SK-N-SH treated with all-trans-retinoic acid at 6 μM for 48 hours (cell line): ENCODE data around the gene MYO5B.

Experiments used
- ATAC-seq: fragments of 200-7000 bp; cut with Tn5 transposase; 3 replicates; pipeline ENCODE4 v1.9.1; 2020; ENCODE audit warnings: mild to moderate bottlenecking, moderate library complexity
- ARNTL ChIP-seq: fragments of 450-650 bp; formaldehyde crosslinking; IDR thresholded peaks from 2 replicates; pipeline ENCODE4 v1.5.0; 2020; ENCODE audit warnings: low read depth, mild to moderate bottlenecking, moderate library complexity, borderline replicate concordance
- BACH2 ChIP-seq: fragments of 250-450 bp; sonication (Bioruptor Pico); IDR thresholded peaks from 2 replicates; pipeline ENCODE4 v1.9.0; 2021; ENCODE audit warnings: mild to moderate bottlenecking, borderline replicate concordance
- CSDC2 ChIP-seq: fragments of 250-450 bp; sonication (Bioruptor Pico); IDR thresholded peaks from 2 replicates; pipeline ENCODE4 v1.5.0; 2020; ENCODE audit warnings: mild to moderate bottlenecking, moderate library complexity
- ESRRG ChIP-seq: fragments of 250-450 bp; sonication (Bioruptor Pico); IDR thresholded peaks from 2 replicates; pipeline ENCODE4 v1.6.1; 2021; ENCODE audit warnings: mild to moderate bottlenecking
- ISL1 ChIP-seq: fragments of 250-450 bp; sonication (Bioruptor Pico); IDR thresholded peaks from 2 replicates; pipeline ENCODE4 v2.1.2; 2022; ENCODE audit warnings: mild to moderate bottlenecking, moderate library complexity
- OSR1 ChIP-seq: fragments of 250-450 bp; sonication (Bioruptor Pico); IDR thresholded peaks from 2 replicates; pipeline ENCODE4 v1.8.0; 2022; ENCODE audit warnings: moderate library complexity, mild to moderate bottlenecking, inconsistent platforms
- PPARA ChIP-seq: fragments of 250-450 bp; sonication (Bioruptor Pico); IDR thresholded peaks from 2 replicates; pipeline ENCODE4 v1.5.0; 2020; ENCODE audit warnings: mild to moderate bottlenecking, borderline replicate concordance
- RARB ChIP-seq: fragments of 250-450 bp; sonication (Bioruptor Pico); IDR thresholded peaks from 2 replicates; pipeline ENCODE4 v1.8.0; 2021; ENCODE audit warnings: mild to moderate bottlenecking, moderate library complexity
- SNAI2 ChIP-seq: fragments of 250-450 bp; sonication (Bioruptor Pico); IDR thresholded peaks from 2 replicates; pipeline ENCODE4 v1.5.0; 2020; ENCODE audit warnings: mild to moderate bottlenecking, moderate library complexity
- TCF4 ChIP-seq: fragments of 250-450 bp; sonication (Bioruptor Pico); IDR thresholded peaks from 2 replicates; pipeline ENCODE4 v1.8.0; 2021; ENCODE audit warnings: mild to moderate bottlenecking, moderate library complexity, borderline replicate concordance
- TOX ChIP-seq: fragments of 250-450 bp; sonication (Bioruptor Pico); IDR thresholded peaks from 2 replicates; pipeline ENCODE4 v1.8.0; 2021; ENCODE audit warnings: mild to moderate bottlenecking, moderate library complexity, borderline replicate concordance
- ZC3H10 ChIP-seq: fragments of 250-450 bp; sonication (Bioruptor Pico); IDR thresholded peaks from 2 replicates; pipeline ENCODE4 v1.5.1; 2021; ENCODE audit warnings: mild to moderate bottlenecking, moderate library complexity
- ZFP3 ChIP-seq: fragments of 250-450 bp; sonication (Bioruptor Pico); IDR thresholded peaks from 2 replicates; pipeline ENCODE4 v1.5.0; 2020; ENCODE audit warnings: mild to moderate bottlenecking, moderate library complexity
- ZNF565 ChIP-seq: fragments of 450-650 bp; formaldehyde crosslinking; conservative IDR thresholded peaks from 2 replicates; pipeline ENCODE4 v1.5.0; 2020; ENCODE audit warnings: low read depth, mild to moderate bottlenecking, moderate library complexity
- ZNF70 ChIP-seq: fragments of 450-650 bp; formaldehyde crosslinking; IDR thresholded peaks from 2 replicates; pipeline ENCODE4 v1.5.0; 2020; ENCODE audit warnings: mild to moderate bottlenecking, moderate library complexity
- ZNF8 ChIP-seq: fragments of 450-650 bp; formaldehyde crosslinking; IDR thresholded peaks from 2 replicates; pipeline ENCODE4 v1.5.0; 2020; ENCODE audit warnings: mild to moderate bottlenecking, moderate library complexity
- TF ChIP-seq, protein P1 (sequence below): fragments of 250-450 bp; sonication (Bioruptor Pico); IDR thresholded peaks from 2 replicates; pipeline ENCODE4 v1.5.1; 2020; ENCODE audit warnings: low read depth, mild to moderate bottlenecking, moderate library complexity
- TF ChIP-seq, protein P2 (sequence below): fragments of 250-450 bp; sonication (Bioruptor Pico); IDR thresholded peaks from 2 replicates; pipeline ENCODE4 v1.5.1; 2021; ENCODE audit warnings: mild to moderate bottlenecking, moderate library complexity
- TF ChIP-seq, protein P3 (sequence below): fragments of 250-450 bp; sonication (Bioruptor Pico); IDR thresholded peaks from 2 replicates; pipeline ENCODE4 v1.8.0; 2020; ENCODE audit warnings: mild to moderate bottlenecking, moderate library complexity, borderline replicate concordance
- TF ChIP-seq, protein P4 (sequence below): fragments of 250-450 bp; sonication (Bioruptor Pico); IDR thresholded peaks from 2 replicates; pipeline ENCODE4 v1.5.0; 2020; ENCODE audit warnings: mild to moderate bottlenecking, moderate library complexity
- TF ChIP-seq, protein P5 (sequence below): fragments of 250-450 bp; sonication (Bioruptor Pico); IDR thresholded peaks from 2 replicates; pipeline ENCODE4 v1.8.0; 2021; ENCODE audit warnings: low read depth, mild to moderate bottlenecking, moderate library complexity, borderline replicate concordance

Gene MYO5B

DNA sequence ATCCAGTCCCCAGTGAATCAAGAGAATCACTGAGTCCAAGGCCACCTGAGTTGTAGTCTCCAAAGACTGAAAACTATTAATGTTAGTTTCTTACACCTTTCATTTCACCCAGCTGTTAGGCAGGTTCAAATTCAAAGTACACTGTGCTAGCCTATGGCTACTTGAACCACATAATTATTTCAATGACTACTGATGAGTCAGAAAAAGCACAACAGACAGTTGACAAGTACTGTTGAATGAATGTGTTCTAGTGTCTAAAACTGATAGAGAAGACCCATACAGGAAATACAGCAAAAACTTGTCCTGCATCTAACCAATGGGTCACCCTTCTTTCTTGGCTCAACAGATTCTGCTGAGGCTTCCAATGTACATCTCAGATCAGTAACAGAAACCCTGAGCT, 160.9 kb downstream of the MYO5B start:
- TF ChIP-seq CSDC2 (no peak), ARNTL (CRISPR knock-in tag) (no peak), ZNF70 (CRISPR knock-in tag) (no peak), ZNF8 (CRISPR knock-in tag) (no peak), OSR1 (CRISPR knock-in tag) (no peak), TCF4 (CRISPR knock-in tag) (no peak), ZC3H10 (CRISPR knock-in tag) (no peak), ESRRG (CRISPR knock-in tag) (no peak), TOX (CRISPR knock-in tag) (no peak), ZNF565 (CRISPR knock-in tag) (no peak), SNAI2 (CRISPR knock-in tag) (no peak), RARB (CRISPR knock-in tag) (no peak), BACH2 (CRISPR knock-in tag) (no peak)
- TF ChIP-seq, protein P1, sequence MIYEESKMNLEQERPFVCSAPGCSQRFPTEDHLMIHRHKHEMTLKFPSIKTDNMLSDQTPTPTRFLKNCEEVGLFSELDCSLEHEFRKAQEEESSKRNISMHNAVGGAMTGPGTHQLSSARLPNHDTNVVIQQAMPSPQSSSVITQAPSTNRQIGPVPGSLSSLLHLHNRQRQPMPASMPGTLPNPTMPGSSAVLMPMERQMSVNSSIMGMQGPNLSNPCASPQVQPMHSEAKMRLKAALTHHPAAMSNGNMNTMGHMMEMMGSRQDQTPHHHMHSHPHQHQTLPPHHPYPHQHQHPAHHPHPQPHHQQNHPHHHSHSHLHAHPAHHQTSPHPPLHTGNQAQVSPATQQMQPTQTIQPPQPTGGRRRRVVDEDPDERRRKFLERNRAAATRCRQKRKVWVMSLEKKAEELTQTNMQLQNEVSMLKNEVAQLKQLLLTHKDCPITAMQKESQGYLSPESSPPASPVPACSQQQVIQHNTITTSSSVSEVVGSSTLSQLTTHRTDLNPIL (CRISPR knock-in tag): no peak
- TF ChIP-seq, protein P2, sequence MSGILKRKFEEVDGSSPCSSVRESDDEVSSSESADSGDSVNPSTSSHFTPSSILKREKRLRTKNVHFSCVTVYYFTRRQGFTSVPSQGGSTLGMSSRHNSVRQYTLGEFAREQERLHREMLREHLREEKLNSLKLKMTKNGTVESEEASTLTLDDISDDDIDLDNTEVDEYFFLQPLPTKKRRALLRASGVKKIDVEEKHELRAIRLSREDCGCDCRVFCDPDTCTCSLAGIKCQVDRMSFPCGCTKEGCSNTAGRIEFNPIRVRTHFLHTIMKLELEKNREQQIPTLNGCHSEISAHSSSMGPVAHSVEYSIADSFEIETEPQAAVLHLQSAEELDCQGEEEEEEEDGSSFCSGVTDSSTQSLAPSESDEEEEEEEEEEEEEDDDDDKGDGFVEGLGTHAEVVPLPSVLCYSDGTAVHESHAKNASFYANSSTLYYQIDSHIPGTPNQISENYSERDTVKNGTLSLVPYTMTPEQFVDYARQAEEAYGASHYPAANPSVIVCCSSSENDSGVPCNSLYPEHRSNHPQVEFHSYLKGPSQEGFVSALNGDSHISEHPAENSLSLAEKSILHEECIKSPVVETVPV (CRISPR knock-in tag): no peak
- TF ChIP-seq, protein P3, sequence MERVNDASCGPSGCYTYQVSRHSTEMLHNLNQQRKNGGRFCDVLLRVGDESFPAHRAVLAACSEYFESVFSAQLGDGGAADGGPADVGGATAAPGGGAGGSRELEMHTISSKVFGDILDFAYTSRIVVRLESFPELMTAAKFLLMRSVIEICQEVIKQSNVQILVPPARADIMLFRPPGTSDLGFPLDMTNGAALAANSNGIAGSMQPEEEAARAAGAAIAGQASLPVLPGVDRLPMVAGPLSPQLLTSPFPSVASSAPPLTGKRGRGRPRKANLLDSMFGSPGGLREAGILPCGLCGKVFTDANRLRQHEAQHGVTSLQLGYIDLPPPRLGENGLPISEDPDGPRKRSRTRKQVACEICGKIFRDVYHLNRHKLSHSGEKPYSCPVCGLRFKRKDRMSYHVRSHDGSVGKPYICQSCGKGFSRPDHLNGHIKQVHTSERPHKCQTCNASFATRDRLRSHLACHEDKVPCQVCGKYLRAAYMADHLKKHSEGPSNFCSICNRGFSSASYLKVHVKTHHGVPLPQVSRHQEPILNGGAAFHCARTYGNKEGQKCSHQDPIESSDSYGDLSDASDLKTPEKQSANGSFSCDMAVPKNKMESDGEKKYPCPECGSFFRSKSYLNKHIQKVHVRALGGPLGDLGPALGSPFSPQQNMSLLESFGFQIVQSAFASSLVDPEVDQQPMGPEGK (CRISPR knock-in tag): no peak
- TF ChIP-seq, protein P4, sequence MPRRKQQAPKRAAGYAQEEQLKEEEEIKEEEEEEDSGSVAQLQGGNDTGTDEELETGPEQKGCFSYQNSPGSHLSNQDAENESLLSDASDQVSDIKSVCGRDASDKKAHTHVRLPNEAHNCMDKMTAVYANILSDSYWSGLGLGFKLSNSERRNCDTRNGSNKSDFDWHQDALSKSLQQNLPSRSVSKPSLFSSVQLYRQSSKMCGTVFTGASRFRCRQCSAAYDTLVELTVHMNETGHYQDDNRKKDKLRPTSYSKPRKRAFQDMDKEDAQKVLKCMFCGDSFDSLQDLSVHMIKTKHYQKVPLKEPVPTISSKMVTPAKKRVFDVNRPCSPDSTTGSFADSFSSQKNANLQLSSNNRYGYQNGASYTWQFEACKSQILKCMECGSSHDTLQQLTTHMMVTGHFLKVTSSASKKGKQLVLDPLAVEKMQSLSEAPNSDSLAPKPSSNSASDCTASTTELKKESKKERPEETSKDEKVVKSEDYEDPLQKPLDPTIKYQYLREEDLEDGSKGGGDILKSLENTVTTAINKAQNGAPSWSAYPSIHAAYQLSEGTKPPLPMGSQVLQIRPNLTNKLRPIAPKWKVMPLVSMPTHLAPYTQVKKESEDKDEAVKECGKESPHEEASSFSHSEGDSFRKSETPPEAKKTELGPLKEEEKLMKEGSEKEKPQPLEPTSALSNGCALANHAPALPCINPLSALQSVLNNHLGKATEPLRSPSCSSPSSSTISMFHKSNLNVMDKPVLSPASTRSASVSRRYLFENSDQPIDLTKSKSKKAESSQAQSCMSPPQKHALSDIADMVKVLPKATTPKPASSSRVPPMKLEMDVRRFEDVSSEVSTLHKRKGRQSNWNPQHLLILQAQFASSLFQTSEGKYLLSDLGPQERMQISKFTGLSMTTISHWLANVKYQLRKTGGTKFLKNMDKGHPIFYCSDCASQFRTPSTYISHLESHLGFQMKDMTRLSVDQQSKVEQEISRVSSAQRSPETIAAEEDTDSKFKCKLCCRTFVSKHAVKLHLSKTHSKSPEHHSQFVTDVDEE (CRISPR knock-in tag): no peak
- TF ChIP-seq, all 23 proteins: peak for 0

DNA sequence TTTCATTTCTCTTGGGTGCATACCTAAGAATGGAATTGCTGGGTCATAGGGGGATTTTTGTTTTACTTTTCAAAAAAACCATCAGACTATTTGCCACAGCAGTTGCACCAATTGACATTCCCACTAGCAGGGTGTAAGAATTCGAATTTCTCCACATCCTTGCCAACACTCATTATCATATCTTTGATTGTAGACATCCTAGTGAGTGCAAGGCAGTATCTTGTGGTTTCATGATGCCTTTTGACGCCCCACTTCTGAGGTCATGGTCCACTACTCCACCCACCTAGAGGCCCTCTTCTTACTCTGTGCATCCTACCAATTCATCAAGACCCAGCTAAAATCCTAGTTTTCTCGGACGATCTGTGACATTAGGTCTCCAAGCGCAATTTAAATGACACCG, 161.9 kb downstream of the MYO5B start:
- no peak for TF ChIP-seq TOX (CRISPR knock-in tag)
- no peak for TF ChIP-seq ZNF8 (CRISPR knock-in tag)
- no peak for TF ChIP-seq ZNF70 (CRISPR knock-in tag)
- TF ChIP-seq PPARA (CRISPR knock-in tag): no peak
- no peak for TF ChIP-seq ESRRG (CRISPR knock-in tag)
- TF ChIP-seq, protein P2 (CRISPR knock-in tag): no peak
- TF ChIP-seq ZC3H10 (CRISPR knock-in tag): no peak
- TF ChIP-seq, protein P1 (CRISPR knock-in tag): no peak
- TF ChIP-seq BACH2 (CRISPR knock-in tag): no peak
- no peak for ATAC-seq

More for the DNA sequence above, 160.9 kb downstream of the MYO5B start:
- no peak for ATAC-seq

DNA sequence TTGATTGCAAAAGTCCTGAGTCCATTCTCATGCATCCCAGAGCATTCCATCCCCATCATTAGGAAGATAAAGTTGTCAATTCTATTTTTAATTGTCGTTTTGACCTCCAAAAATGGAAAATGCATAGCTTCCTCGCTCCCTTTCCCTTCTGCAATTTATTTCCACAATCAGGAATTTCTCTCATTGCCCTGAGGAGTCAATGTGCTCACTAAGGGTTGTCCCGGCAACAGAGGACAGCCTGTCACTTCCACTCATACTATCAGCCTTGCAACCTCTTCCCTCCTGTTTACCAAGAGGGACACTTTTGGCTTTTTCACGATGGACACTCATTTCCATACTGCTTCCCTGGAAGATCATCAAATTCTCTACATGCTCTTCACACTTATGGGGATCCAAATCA, 164.8 kb downstream of the MYO5B start:
- no peak for ATAC-seq
- TF ChIP-seq ZC3H10 (CRISPR knock-in tag) (no peak), ZFP3 (CRISPR knock-in tag) (no peak), ZNF70 (CRISPR knock-in tag) (no peak), OSR1 (CRISPR knock-in tag) (no peak), ISL1 (CRISPR knock-in tag) (no peak), ESRRG (CRISPR knock-in tag) (no peak)
- TF ChIP-seq, protein P1 (CRISPR knock-in tag): no peak
- TF ChIP-seq, protein P5, sequence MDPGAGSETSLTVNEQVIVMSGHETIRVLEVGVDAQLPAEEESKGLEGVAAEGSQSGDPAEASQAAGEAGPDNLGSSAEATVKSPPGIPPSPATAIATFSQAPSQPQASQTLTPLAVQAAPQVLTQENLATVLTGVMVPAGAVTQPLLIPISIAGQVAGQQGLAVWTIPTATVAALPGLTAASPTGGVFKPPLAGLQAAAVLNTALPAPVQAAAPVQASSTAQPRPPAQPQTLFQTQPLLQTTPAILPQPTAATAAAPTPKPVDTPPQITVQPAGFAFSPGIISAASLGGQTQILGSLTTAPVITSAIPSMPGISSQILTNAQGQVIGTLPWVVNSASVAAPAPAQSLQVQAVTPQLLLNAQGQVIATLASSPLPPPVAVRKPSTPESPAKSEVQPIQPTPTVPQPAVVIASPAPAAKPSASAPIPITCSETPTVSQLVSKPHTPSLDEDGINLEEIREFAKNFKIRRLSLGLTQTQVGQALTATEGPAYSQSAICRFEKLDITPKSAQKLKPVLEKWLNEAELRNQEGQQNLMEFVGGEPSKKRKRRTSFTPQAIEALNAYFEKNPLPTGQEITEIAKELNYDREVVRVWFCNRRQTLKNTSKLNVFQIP (CRISPR knock-in tag): no peak
- TF ChIP-seq, protein P3 (CRISPR knock-in tag): no peak
